Measurements from ENCODE around the gene TMEM135.
"Not testable (repeated sequence)": the region's sequence is repeated elsewhere in the genome, so short reads cannot be mapped to it uniquely, and the experiment has no call there.

The TMEM135 gene

DNA sequence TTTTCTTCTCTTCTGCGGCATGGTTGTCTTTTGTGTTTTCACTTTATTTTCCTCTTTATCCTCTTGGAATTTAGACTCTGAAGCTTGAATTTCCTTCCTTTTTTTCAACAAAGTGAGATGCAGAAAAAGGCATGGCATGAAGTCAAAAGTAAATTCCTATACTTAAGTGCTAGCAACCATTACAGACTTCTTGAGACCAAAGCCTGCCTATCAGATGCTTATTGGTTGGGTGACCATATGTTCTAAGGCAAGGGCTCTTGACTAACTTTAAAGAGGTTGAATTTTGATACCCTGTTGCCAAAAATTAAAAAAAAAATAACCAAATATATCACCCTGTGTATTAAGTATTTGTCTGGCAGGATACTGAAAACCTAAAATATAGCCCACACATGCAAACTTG lies 237.4 kb downstream of the TMEM135 start:
- no peaks in the 10 kb centered on the region for H3F3A ChIP-seq (ENCODE audit: insufficient read depth)
- TF ChIP-seq, protein P1, sequence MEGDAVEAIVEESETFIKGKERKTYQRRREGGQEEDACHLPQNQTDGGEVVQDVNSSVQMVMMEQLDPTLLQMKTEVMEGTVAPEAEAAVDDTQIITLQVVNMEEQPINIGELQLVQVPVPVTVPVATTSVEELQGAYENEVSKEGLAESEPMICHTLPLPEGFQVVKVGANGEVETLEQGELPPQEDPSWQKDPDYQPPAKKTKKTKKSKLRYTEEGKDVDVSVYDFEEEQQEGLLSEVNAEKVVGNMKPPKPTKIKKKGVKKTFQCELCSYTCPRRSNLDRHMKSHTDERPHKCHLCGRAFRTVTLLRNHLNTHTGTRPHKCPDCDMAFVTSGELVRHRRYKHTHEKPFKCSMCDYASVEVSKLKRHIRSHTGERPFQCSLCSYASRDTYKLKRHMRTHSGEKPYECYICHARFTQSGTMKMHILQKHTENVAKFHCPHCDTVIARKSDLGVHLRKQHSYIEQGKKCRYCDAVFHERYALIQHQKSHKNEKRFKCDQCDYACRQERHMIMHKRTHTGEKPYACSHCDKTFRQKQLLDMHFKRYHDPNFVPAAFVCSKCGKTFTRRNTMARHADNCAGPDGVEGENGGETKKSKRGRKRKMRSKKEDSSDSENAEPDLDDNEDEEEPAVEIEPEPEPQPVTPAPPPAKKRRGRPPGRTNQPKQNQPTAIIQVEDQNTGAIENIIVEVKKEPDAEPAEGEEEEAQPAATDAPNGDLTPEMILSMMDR (IDR thresholded peaks at IDR 0.05; ENCODE audit: insufficient read depth, low read length, poor library complexity, severe bottlenecking) = no peak
- H3K4me2 ChIP-seq (ENCODE audit: low read depth, low read length, poor library complexity, severe bottlenecking) = no peak overlapping the region
- no peak overlapping the region for H3K9ac ChIP-seq (ENCODE audit: low read length)
- H3K36me3 ChIP-seq (ENCODE audit: low read length) = no peaks in the 10 kb centered on the region
- H3K79me2 ChIP-seq (ENCODE audit: insufficient read depth, low read length) = no peaks in the 10 kb centered on the region
- no peak overlapping the region for H3K4me3 ChIP-seq (ENCODE audit: insufficient read depth, low read length, poor library complexity, severe bottlenecking)
- H3K9me3 ChIP-seq (ENCODE audit: insufficient read depth, low read length) = no peaks in the 10 kb centered on the region
- no peak overlapping the region for H2AFZ ChIP-seq (ENCODE audit: low read depth, low read length, severe bottlenecking)
- H3K27me3 ChIP-seq (ENCODE audit: low read length) = no peaks in the 10 kb centered on the region
- H3K27ac ChIP-seq (ENCODE audit: low read depth, low read length) = no peak overlapping the region
- H3K9me2 ChIP-seq (replicated peaks; ENCODE audit: insufficient read depth, low read length) = no peaks in the 10 kb centered on the region
- 0 out of 2 replicates have a peak, but pooled peaks cover 4% of the 10 kb centered on the region for H4K20me1 ChIP-seq (ENCODE audit: low read depth, low read length)

GRCh38 chr11:87280143-87280542 lies 242.4 kb downstream of the TMEM135 start:
- no peak overlapping the region for H3K4me3 ChIP-seq (ENCODE audit: insufficient read depth, low read length, poor library complexity, severe bottlenecking)
- H3K9me3 ChIP-seq (ENCODE audit: insufficient read depth, low read length) = no peaks in the 10 kb centered on the region
- TF ChIP-seq EZH2phosphoT487 (conservative IDR thresholded peaks at IDR 0.05; ENCODE audit: low read length) = no peak
- TF ChIP-seq, protein P1 (IDR thresholded peaks at IDR 0.05; ENCODE audit: insufficient read depth, low read length, poor library complexity, severe bottlenecking) = no peak
- no peak overlapping the region for H2AFZ ChIP-seq (ENCODE audit: low read depth, low read length, severe bottlenecking)
- no peak overlapping the region for H3K9ac ChIP-seq (ENCODE audit: low read length)
- no peaks in the 10 kb centered on the region for H3K36me3 ChIP-seq (ENCODE audit: low read length)
- H3K4me2 ChIP-seq (ENCODE audit: low read depth, low read length, poor library complexity, severe bottlenecking) = no peak overlapping the region
- H4K20me1 ChIP-seq (ENCODE audit: low read depth, low read length) = no peaks in the 10 kb centered on the region
- H3K79me2 ChIP-seq (ENCODE audit: insufficient read depth, low read length) = no peaks in the 10 kb centered on the region
- no peaks in the 10 kb centered on the region for H3F3A ChIP-seq (ENCODE audit: insufficient read depth)
- H3K9me2 ChIP-seq (replicated peaks; ENCODE audit: insufficient read depth, low read length) = no peaks in the 10 kb centered on the region
- no peaks in the 10 kb centered on the region for H3K27me3 ChIP-seq (ENCODE audit: low read length)
- no peak overlapping the region for H3K27ac ChIP-seq (ENCODE audit: low read depth, low read length)

GRCh38 chr11:87281496-87281895 lies 243.8 kb downstream of the TMEM135 start:
- Histone ChIP-seq H3K9ac (ENCODE audit: low read length) (no peak overlapping the region), H3K79me2 (ENCODE audit: insufficient read depth, low read length) (no peaks in the 10 kb centered on the region), H3K9me2 (replicated peaks; ENCODE audit: insufficient read depth, low read length) (no peaks in the 10 kb centered on the region), H4K20me1 (ENCODE audit: low read depth, low read length) (no peaks in the 10 kb centered on the region), H3K9me3 (ENCODE audit: insufficient read depth, low read length) (no peaks in the 10 kb centered on the region), H3K36me3 (ENCODE audit: low read length) (no peaks in the 10 kb centered on the region), H2AFZ (ENCODE audit: low read depth, low read length, severe bottlenecking) (no peak overlapping the region), H3K27me3 (ENCODE audit: low read length) (no peaks in the 10 kb centered on the region), H3K4me2 (ENCODE audit: low read depth, low read length, poor library complexity, severe bottlenecking) (no peak overlapping the region), H3K4me3 (ENCODE audit: insufficient read depth, low read length, poor library complexity, severe bottlenecking) (no peak overlapping the region), H3F3A (ENCODE audit: insufficient read depth) (no peaks in the 10 kb centered on the region), H3K27ac (ENCODE audit: low read depth, low read length) (no peak overlapping the region)
- no peak for TF ChIP-seq EZH2phosphoT487 (conservative IDR thresholded peaks at IDR 0.05; ENCODE audit: low read length)
- TF ChIP-seq, protein P1 (IDR thresholded peaks at IDR 0.05; ENCODE audit: insufficient read depth, low read length, poor library complexity, severe bottlenecking) = no peak

DNA sequence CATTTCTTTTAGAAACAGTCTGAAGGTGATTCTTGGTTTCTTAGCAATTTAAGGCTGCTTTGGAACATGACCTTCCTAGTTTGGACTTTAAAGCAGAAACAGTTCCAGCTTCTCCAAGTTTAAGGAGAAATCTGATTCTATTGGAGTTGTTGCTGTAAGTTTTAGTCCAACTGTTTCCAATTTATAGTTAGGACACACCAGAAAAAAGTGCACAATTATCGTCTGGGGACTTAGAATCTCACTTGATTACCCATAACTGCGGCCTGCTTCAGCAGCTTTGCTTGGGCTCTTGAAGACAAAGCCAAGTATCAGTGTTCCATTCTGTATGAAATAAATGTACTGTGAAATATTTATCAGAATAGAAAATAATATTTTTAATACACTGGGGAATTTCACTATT lies 246.6 kb downstream of the TMEM135 start:
- Histone ChIP-seq H3F3A (ENCODE audit: insufficient read depth) (no peaks in the 10 kb centered on the region), H3K9me2 (replicated peaks; ENCODE audit: insufficient read depth, low read length) (no peaks in the 10 kb centered on the region), H3K9ac (ENCODE audit: low read length) (no peak overlapping the region), H3K4me2 (ENCODE audit: low read depth, low read length, poor library complexity, severe bottlenecking) (no peak overlapping the region), H4K20me1 (ENCODE audit: low read depth, low read length) (no peaks in the 10 kb centered on the region), H3K79me2 (ENCODE audit: insufficient read depth, low read length) (no peaks in the 10 kb centered on the region), H3K27ac (ENCODE audit: low read depth, low read length) (no peak overlapping the region), H3K4me3 (ENCODE audit: insufficient read depth, low read length, poor library complexity, severe bottlenecking) (no peak overlapping the region), H2AFZ (ENCODE audit: low read depth, low read length, severe bottlenecking) (no peak overlapping the region), H3K27me3 (ENCODE audit: low read length) (no peaks in the 10 kb centered on the region), H3K9me3 (ENCODE audit: insufficient read depth, low read length) (no peaks in the 10 kb centered on the region), H3K36me3 (ENCODE audit: low read length) (no peaks in the 10 kb centered on the region)
- TF ChIP-seq EZH2phosphoT487 (conservative IDR thresholded peaks at IDR 0.05; ENCODE audit: low read length) = no peak
- TF ChIP-seq, protein P1 (IDR thresholded peaks at IDR 0.05; ENCODE audit: insufficient read depth, low read length, poor library complexity, severe bottlenecking) = no peak

GRCh38 chr11:87285674-87286073 lies 247.9 kb downstream of the TMEM135 start:
- H3K4me3 ChIP-seq (ENCODE audit: insufficient read depth, low read length, poor library complexity, severe bottlenecking); H3K36me3 ChIP-seq (ENCODE audit: low read length); H3K79me2 ChIP-seq (ENCODE audit: insufficient read depth, low read length); H3K27me3 ChIP-seq (ENCODE audit: low read length); H3K9me3 ChIP-seq (ENCODE audit: insufficient read depth, low read length); H2AFZ ChIP-seq (ENCODE audit: low read depth, low read length, severe bottlenecking); H3K9ac ChIP-seq (ENCODE audit: low read length); H3K27ac ChIP-seq (ENCODE audit: low read depth, low read length); H3K4me2 ChIP-seq (ENCODE audit: low read depth, low read length, poor library complexity, severe bottlenecking); H4K20me1 ChIP-seq (ENCODE audit: low read depth, low read length); H3F3A ChIP-seq (ENCODE audit: insufficient read depth); H3K9me2 ChIP-seq (replicated peaks; ENCODE audit: insufficient read depth, low read length): not testable (repeated sequence)
